HG03039 (cell line): ENCODE measurements around the gene DNAJB1.

Experiments
- ATAC-seq: cut with Tn5 transposase; IDR thresholded peaks from one replicate; pipeline ENCODE4 v1.9.1; 2021; ENCODE audit warnings: mild to moderate bottlenecking, moderate library complexity; ENCODE audit not compliant: unreplicated experiment

The DNAJB1 gene

DNA sequence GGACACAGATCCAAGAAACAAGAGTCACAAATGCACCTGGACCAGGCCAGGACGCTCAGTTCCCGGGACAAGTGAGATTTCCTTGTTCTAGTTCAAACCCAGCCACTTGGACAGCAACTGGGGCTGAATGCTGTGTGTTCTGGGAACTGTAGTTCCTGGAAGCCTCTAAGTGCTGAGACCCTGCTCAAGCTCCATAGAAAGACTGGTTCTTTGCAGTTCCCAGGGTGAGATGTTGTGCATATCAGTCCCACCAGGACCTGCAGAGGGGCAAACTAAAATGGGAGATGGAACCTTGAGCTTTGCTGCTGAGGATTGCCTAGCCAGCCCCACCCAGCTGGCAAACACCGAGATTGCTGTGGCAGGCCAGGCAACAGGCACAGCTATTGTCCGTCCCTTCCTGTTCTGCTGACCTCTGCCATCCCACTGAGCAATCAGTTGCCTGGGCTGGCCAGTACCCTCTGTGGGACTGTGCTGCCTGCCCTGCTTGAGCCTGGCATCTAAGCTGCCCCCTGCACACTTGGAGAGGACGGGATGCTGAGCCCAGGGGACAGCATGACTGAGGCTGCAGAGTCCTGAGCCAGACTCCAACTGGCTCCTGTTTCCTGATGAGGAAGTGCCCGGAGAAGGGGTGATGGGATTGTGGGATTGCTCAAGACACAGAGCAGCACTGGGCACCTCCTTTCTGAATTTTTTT, 20.8 kb downstream of the DNAJB1 start:
- ATAC-seq: no peak

DNA sequence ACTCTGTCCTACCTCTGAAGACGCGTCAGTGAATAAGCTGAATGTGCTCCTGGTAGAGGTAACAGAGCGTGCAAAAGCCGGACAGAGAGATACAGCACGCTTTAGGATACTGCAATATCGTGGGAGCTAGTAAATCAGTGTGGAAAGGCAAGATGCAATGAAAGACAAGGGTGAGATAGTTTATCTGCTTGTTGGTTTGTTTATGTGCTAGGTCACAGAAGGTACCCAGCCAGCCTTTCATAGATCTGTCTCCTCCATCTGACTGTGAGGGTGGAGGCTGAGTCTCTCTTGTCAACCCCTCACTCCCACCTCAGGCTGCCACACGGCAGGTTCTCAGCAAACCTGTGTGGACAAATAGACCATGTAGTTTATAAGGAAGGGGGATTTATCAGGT, 21.4 kb downstream of the DNAJB1 start:
- ATAC-seq: no peak

DNA sequence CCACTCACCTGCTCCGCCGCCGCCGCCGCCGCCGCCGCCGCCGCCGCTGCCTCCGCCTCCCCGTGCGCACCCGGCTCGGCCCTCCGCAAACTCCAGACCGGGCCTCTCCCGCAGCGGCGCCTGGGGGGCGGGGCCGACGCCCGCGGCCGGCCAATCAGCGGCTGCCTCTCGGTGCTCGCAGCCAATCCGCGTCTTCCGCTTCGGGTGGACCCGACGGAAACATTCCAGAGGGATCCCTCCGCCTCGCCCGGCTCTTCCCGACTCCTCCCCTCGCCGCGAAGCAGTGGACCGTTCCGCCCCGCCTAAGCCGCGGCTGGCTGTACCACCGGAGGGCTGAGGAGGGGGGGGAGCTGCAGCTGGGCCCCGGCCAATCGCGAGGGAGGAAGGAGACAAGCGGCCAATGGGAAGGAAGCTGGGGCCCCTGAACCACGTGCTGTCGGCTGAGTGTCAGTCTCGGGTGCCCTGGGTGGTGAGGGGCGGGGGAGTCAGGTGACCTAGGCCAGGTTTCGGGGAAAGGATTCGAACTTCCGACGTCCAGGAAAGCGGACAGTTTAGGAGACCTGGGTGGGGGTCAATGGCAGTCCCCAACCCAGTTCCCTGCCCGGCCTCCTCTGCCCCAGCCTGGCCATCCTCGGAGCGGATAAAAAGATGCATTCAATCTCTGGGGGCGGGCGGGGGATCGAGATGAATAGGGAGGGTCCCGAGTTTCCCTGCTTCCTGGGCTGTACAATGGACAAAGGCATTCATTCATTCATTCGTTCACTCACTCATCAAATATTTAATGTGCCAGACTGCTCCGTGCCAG, 22.0 kb downstream of the DNAJB1 start, which contains the start of gene GIPC1:
Gene GIPC1, minus strand, starts transcription at position 99 of the 805 bp plus-strand sequence. CDS start 13,151 bp downstream, outside the sequence.
- peak; percentile 60 for ATAC-seq

DNA sequence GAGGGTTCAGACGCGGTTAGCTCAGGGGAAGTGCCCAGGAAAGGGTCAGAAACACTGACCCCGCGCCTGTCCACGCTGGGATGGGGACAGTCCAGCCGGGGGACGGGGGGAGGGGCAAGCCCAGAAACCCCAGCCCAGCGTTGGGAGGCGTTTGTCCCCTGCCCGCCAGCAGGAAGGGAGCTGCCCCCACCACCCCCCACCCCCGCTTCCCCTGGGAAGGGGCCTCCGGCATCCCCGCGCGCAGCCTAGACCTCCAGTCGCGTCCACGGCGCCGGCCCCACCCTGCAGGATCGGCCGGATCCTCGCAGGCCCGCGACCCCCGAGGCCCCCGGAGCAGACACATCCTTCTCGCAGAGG, 22.5 kb downstream of the DNAJB1 start:
- no peak for ATAC-seq

GRCh38 chr19:14494910-14495671, 23.1 kb downstream of the DNAJB1 start:
- ATAC-seq: no peak

DNA sequence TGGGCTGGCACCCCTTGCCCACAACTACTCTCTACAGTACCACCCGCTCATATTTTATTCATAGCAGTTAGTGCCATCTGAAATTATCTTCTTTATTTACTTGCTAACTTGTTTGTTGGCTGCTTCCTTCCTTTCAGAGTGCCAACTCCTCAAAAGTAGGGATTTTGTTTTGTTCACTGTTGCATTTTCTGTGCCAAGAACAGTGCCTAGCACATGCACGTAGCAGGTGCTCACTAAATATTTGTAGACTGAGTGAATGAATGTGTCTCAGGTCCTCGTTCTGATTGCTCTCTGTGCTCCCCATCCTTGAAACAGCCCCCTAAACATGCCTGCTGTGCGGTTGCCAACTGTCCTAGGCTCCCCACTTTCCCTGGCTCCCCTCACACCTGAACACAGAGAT, 23.8 kb downstream of the DNAJB1 start:
- ATAC-seq: no peak

GRCh38 chr19:14492756-14493337, 25.4 kb downstream of the DNAJB1 start:
- ATAC-seq: no peak

- ATAC-seq: no peak
These were observed 30.6 kb downstream of the DNAJB1 start for GRCh38 chr19:14487370-14488125.

GRCh38 chr19:14482172-14482941, 35.8 kb downstream of the DNAJB1 start:
- ATAC-seq: no peak

DNA sequence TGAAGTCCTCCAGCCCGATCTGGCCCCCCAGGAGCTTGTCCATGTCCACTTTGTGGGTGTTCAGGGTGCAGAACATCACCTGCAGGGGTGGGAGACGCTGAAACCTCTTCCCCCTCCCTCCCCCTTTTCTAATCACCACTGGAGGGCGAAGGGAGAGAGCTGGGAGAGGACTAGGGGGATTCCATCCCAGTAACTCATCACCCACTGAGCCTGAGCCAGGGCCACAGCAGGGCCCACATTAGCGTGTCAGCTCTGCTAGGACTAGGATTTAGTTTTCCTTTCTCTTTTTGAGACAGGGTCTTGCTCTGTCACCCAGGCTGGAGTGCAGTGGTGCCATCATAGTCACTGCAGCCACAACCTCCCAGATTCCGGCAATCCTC, 37.5 kb downstream of the DNAJB1 start:
- no peak for ATAC-seq

DNA sequence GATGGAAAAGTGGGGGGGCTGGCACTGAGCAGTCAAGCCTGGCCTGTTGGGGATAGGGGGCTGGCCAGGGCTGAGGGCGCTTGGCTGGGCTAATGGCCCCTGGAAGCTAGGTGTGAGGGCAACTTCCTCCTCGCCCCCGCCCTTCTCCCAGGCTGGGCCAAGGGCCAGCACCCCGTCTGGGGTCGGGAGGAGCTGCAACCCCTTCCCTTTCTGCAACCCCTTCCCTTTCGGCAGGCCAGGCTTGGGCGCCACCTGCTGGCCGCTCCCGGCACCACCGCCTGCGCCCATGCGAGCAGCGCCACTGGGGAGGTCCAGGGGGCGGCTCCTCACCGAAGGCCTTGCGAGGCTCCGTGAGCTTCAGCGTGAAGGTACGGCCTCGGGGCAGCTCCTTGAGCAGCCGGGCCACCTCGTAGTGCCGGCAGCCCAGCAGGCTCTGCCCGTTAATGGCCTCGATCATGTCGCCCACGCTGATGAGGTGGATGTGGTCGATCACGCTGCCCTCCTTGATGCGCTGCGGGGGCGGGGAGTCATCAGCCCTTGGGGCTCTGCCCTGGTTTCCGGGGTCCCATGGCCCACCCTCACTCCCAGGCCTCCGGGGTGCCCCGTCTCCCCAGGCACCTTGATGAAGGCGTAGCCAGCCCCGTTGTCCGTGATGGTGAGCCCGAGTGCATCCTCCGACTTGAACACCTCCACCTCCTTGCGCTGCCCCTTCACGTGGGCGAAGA, 38.1 kb downstream of the DNAJB1 start:
- ATAC-seq: no peak

GRCh38 chr19:14479309-14479974, 38.8 kb downstream of the DNAJB1 start:
- ATAC-seq: no peak

- no peak for ATAC-seq
These were observed 40.1 kb downstream of the DNAJB1 start for GRCh38 chr19:14478113-14478545.

- no peak for ATAC-seq
These were observed 40.6 kb downstream of the DNAJB1 start for GRCh38 chr19:14477418-14478112.

DNA sequence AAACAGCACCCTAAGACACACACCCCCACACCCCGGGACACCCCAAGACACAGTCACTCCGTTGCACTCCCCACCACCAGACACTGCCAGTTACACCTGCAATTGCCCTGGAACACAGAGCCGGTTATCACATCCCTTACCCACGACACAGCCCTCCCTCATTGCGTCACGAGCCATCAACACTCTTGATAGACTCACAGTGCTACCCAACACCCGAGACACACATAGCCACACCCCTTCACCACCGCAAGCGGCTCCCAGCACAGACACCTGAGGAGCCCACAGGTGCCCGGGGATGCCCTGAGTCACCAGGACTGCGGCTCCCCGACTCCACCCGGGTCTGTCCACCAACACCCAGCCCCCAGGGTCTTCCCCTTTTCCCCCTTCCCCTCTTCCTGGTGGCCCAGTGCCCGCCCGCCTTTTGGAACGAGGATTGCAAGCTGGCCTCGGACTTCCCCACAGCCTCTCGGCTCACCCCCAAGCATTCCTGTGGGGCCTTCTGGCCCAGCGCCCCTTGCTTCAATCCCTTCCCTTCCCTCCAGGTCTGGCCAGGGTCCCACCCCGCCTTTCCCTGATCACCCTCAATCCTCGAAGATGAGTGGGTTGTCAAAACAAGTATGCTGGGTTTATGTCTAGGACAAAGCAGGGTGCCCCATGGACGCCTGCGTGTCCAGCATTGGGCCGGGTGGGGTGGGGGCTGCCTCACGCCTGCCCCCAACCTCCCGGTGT, 41.4 kb downstream of the DNAJB1 start:
- ATAC-seq: no peak

- no peak for ATAC-seq
These were observed 41.9 kb downstream of the DNAJB1 start for GRCh38 chr19:14476327-14476672.
